Glutamatergic neuron (in vitro differentiated cells): ENCODE results near the gene CLNK. TPM values are rescaled to one million over a fixed set of nuclear protein-coding genes. Genes with fewer than 3 reads are reported as not detected.

Source experiments
- DNase-seq: peaks from one replicate; pipeline ENCODE4 v3.0.0; 2022
- H3K27ac Mint-ChIP-seq: one replicate; pipeline ENCODE4 v1.8.0; 2020; ENCODE audit warnings: mild to moderate bottlenecking, mixed read lengths, inconsistent platforms; ENCODE audit not compliant: unreplicated experiment
- H3K27me3 Mint-ChIP-seq: one replicate; pipeline ENCODE4 v1.8.0; 2020; ENCODE audit warnings: mild to moderate bottlenecking, moderate library complexity, mixed read lengths, inconsistent platforms; ENCODE audit not compliant: unreplicated experiment
- H3K36me3 Mint-ChIP-seq: one replicate; pipeline ENCODE4 v1.8.0; 2020; ENCODE audit warnings: mild to moderate bottlenecking, mixed read lengths, inconsistent platforms; ENCODE audit not compliant: unreplicated experiment
- H3K4me1 Mint-ChIP-seq: one replicate; pipeline ENCODE4 v1.8.0; 2020; ENCODE audit warnings: mild to moderate bottlenecking, low read depth, mixed read lengths, inconsistent platforms; ENCODE audit not compliant: unreplicated experiment
- H3K4me3 Mint-ChIP-seq: one replicate; pipeline ENCODE4 v1.8.0; 2020; ENCODE audit warnings: mild to moderate bottlenecking, mixed read lengths, inconsistent platforms; ENCODE audit not compliant: unreplicated experiment
- H3K9me3 Mint-ChIP-seq: one replicate; pipeline ENCODE4 v1.8.0; 2020; ENCODE audit warnings: mild to moderate bottlenecking, moderate library complexity, mixed read lengths, inconsistent platforms; ENCODE audit not compliant: unreplicated experiment
- total RNA-seq: library from RNA; stranded (reverse); fragmentation: NEBNext Ultra II Directional; extraction: Animal tissue kit (Norgen Biotek cat#: 25700); gene quantifications from one replicate; pipeline ENCODE4 v1.2.1, GENCODE V29; 2021; ENCODE audit not compliant: unreplicated experiment
- TF ChIP-seq, protein P1 (sequence below): fragments of 200-600 bp; sonication (generic); IDR thresholded peaks from one replicate; pipeline ENCODE4 v1.5.0; 2021; ENCODE audit not compliant: partially characterized antibody, unreplicated experiment

CLNK gene
- total RNA-seq, 1 donor from 2014 or later: not detected

- no peaks in the 10 kb centered on the region for H3K36me3 Mint-ChIP-seq
- TF ChIP-seq, protein P1, sequence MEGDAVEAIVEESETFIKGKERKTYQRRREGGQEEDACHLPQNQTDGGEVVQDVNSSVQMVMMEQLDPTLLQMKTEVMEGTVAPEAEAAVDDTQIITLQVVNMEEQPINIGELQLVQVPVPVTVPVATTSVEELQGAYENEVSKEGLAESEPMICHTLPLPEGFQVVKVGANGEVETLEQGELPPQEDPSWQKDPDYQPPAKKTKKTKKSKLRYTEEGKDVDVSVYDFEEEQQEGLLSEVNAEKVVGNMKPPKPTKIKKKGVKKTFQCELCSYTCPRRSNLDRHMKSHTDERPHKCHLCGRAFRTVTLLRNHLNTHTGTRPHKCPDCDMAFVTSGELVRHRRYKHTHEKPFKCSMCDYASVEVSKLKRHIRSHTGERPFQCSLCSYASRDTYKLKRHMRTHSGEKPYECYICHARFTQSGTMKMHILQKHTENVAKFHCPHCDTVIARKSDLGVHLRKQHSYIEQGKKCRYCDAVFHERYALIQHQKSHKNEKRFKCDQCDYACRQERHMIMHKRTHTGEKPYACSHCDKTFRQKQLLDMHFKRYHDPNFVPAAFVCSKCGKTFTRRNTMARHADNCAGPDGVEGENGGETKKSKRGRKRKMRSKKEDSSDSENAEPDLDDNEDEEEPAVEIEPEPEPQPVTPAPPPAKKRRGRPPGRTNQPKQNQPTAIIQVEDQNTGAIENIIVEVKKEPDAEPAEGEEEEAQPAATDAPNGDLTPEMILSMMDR: no peak
- H3K4me1 Mint-ChIP-seq: peaks cover 5% of the 10 kb centered on the region
- H3K4me3 Mint-ChIP-seq: no peak overlapping the region
- peaks cover 2% of the 10 kb centered on the region for H3K27me3 Mint-ChIP-seq
- no peak overlapping the region for H3K27ac Mint-ChIP-seq
- DNase-seq: no peak
- H3K9me3 Mint-ChIP-seq: peaks cover 5% of the 10 kb centered on the region
Observed at GRCh38 chr4:10727140-10727880, 42.7 kb upstream of the CLNK start.

DNA sequence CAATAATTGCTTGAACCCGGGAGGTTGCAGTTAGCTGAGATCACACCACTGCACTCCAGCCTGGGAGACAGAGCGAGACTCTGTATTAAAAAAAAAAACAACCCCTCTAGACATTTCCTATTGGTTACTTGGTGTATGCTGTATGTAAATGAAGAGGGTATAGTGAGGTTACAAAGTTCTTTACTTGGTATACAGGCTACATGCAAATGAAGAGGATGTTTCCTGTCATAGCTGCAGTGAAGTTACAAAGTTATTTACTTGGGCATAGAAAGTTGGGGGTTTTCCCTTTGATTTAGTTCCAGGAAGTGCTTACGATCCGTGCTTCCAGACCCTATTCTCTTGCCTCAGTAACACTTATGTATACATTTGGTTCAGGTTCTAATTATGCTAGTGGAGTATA, 38.4 kb upstream of the CLNK start:
- Mint-ChIP-seq H3K27ac (no peak overlapping the region), H3K9me3 (peaks cover 5% of the 10 kb centered on the region), H3K36me3 (no peaks in the 10 kb centered on the region), H3K4me3 (no peak overlapping the region), H3K4me1 (peaks cover 5% of the 10 kb centered on the region), H3K27me3 (peaks cover 2% of the 10 kb centered on the region)
- no peak for DNase-seq
- TF ChIP-seq, protein P1: no peak

DNA sequence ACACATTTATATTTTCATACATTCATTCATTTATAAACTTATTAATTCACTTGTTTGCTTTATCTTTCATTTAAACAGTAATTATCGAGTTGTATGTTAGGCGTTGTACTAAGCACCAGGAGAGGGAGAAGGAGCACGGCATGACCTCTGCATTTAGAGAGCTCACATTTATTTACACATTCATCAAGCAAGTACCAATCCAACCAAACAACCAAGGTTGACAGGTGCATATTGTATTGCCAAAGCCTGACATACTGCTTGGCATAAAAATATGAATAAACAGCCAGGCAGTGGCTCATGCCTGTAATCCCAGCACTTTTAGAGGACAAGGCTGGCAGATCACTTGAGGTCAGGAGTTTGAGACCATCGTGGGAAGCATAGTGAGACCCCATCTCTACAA, 37.0 kb upstream of the CLNK start:
- peaks cover 5% of the 10 kb centered on the region for H3K9me3 Mint-ChIP-seq
- DNase-seq: no peak
- H3K27me3 Mint-ChIP-seq: peaks cover 2% of the 10 kb centered on the region
- no peak overlapping the region for H3K4me3 Mint-ChIP-seq
- TF ChIP-seq, protein P1: no peak
- H3K27ac Mint-ChIP-seq: no peak overlapping the region
- H3K4me1 Mint-ChIP-seq: peaks cover 5% of the 10 kb centered on the region
- no peaks in the 10 kb centered on the region for H3K36me3 Mint-ChIP-seq

GRCh38 chr4:10716163-10716562, 31.6 kb upstream of the CLNK start:
- Mint-ChIP-seq H3K4me1 (peaks cover 6% of the 10 kb centered on the region), H3K4me3 (no peak overlapping the region), H3K27ac (no peak overlapping the region), H3K27me3 (no peaks in the 10 kb centered on the region), H3K9me3 (peaks cover 2% of the 10 kb centered on the region), H3K36me3 (peaks cover 4% of the 10 kb centered on the region)
- no peak for DNase-seq
- TF ChIP-seq, protein P1: no peak

GRCh38 chr4:10715696-10716095, 31.1 kb upstream of the CLNK start:
- TF ChIP-seq, protein P1: no peak
- Mint-ChIP-seq H3K27me3 (no peaks in the 10 kb centered on the region), H3K27ac (no peak overlapping the region), H3K4me3 (no peak overlapping the region), H3K9me3 (peaks cover 2% of the 10 kb centered on the region), H3K4me1 (peaks cover 6% of the 10 kb centered on the region), H3K36me3 (peaks cover 4% of the 10 kb centered on the region)
- no peak for DNase-seq
